H1 (cell line): Measurements from ENCODE around the gene GRK6. TPM values are rescaled to one million over a fixed set of nuclear protein-coding genes. Genes with fewer than 3 reads are reported as not detected.
A peak's percentile ranks its signal among the peaks of the same experiment; 100 is the strongest.

Experiments used
- CTCF ChIA-PET: fragments of 300-600 bp; sonication (Branson Sonifier 250); formaldehyde crosslinking; loops from one replicate; lab custom pipeline; 2021; ENCODE audit not compliant: partially characterized antibody; lab: Charles Lee
- POLR2A ChIA-PET: fragments of 300-600 bp; sonication (Branson Sonifier 250); formaldehyde crosslinking; loops from one replicate; lab custom pipeline; 2021; ENCODE audit warnings: inconsistent platforms; ENCODE audit not compliant: partially characterized antibody; lab: Charles Lee
- DNase-seq, 2 experiments: peaks; one replicate each; pipeline versions ENCODE4 v3.0.0 to v3.0.0-alpha.2; 2010 to 2022; ENCODE audit warnings: low spot score in 2 of 2, low read depth in 1 of 2, mixed read lengths in 1 of 2
- FAIRE-seq: peaks from 2 replicates; lab custom pipeline; 2011; peaks lifted over from hg19 to GRCh38; lab: Jason Lieb, UNC
- H2AFZ ChIP-seq: 2 replicates; pipeline ENCODE4 v1.8.1; 2012; ENCODE audit warnings: low read length, inconsistent platforms
- H2AK5ac ChIP-seq: 2 replicates; pipeline ENCODE4 v1.6.1; 2013; ENCODE audit warnings: low read depth, low read length
- H2BK120ac ChIP-seq: replicated peaks from 2 replicates; pipeline ENCODE3; 2013; ENCODE audit warnings: low read depth, low read length, inconsistent platforms
- H2BK12ac ChIP-seq: 2 replicates; pipeline ENCODE4 v1.6.1; 2013; ENCODE audit warnings: low read depth, low read length
- H2BK15ac ChIP-seq: 2 replicates; pipeline ENCODE4 v1.6.1; 2013; ENCODE audit warnings: low read length
- H2BK20ac ChIP-seq: 2 replicates; pipeline ENCODE4 v1.6.1; 2013; ENCODE audit warnings: low read length
- H2BK5ac ChIP-seq: 2 replicates; pipeline ENCODE4 v1.6.1; 2013; ENCODE audit warnings: low read depth, low read length
- H3K14ac ChIP-seq: 2 replicates; pipeline ENCODE4 v1.6.1; 2013; ENCODE audit warnings: inconsistent platforms; ENCODE audit not compliant: insufficient read length
- H3K18ac ChIP-seq: 2 replicates; pipeline ENCODE4 v1.6.1; 2013; ENCODE audit warnings: low read length; ENCODE audit errors: extremely low read depth
- H3K23ac ChIP-seq: 2 replicates; pipeline ENCODE4 v1.6.1; 2013; ENCODE audit warnings: inconsistent platforms; ENCODE audit not compliant: insufficient read length
- H3K23me2 ChIP-seq: 2 replicates; pipeline ENCODE4 v1.6.1; 2013; ENCODE audit warnings: low read depth, low read length
- H3K27ac ChIP-seq: 2 replicates; pipeline ENCODE4 v1.6.1; 2011; ENCODE audit warnings: low read depth, low read length, inconsistent platforms
- H3K27me3 ChIP-seq, 4 experiments: replicated peaks in 1 of 4; 1 replicate in 1 of 4; 2 replicates in 3 of 4; pipeline versions ENCODE4 v1.6.1 to v1.8.1; 2011 to 2013; ENCODE audit warnings: low read length in 3 of 4, mild to moderate bottlenecking in 3 of 4, inconsistent platforms in 2 of 4, mixed read lengths in 2 of 4, moderate library complexity in 1 of 4; ENCODE audit not compliant: control insufficient read depth in 3 of 4, insufficient read depth in 3 of 4; ENCODE audit errors: extremely low read depth in 1 of 4
- H3K36me3 ChIP-seq, 4 experiments: 2 replicates each; pipeline versions ENCODE4 v1.6.1 to v1.8.1; 2011 to 2013; ENCODE audit warnings: mild to moderate bottlenecking in 4 of 4, low read length in 3 of 4, moderate library complexity in 2 of 4, control low read depth in 1 of 4, inconsistent platforms in 1 of 4; ENCODE audit not compliant: insufficient read depth in 4 of 4, control insufficient read depth in 2 of 4
- H3K4ac ChIP-seq: replicated peaks from 2 replicates; pipeline ENCODE3; 2013; ENCODE audit warnings: low read length, low read depth, mixed read lengths, inconsistent platforms; ENCODE audit not compliant: insufficient read length
- H3K4me1 ChIP-seq, 4 experiments: replicated peaks in 1 of 4; 1 replicate in 1 of 4; 2 replicates in 3 of 4; pipeline versions ENCODE4 v1.6.1 to v1.8.1; 2011 to 2013; ENCODE audit warnings: low read length in 3 of 4, inconsistent platforms in 2 of 4, mixed read lengths in 1 of 4; ENCODE audit not compliant: insufficient read depth in 4 of 4, control insufficient read depth in 3 of 4
- H3K4me2 ChIP-seq, 2 experiments: 2 replicates each; pipeline versions ENCODE4 v1.6.1 to v1.8.1; 2011 to 2013; ENCODE audit warnings: low read depth in 2 of 2, low read length in 2 of 2, control low read depth in 1 of 2, inconsistent platforms in 1 of 2, mild to moderate bottlenecking in 1 of 2; ENCODE audit not compliant: insufficient read depth in 1 of 2
- H3K4me3 ChIP-seq, 4 experiments: fragments of 200-600, 300-600 bp in 1 of 4; sonication (generic), shearing (Covaris generic), sonication (Bioruptor Twin) in 1 of 4; 2 replicates each; pipeline versions ENCODE4 v1.5.1 to v1.8.1; 2011 to 2016; ENCODE audit warnings: low read length in 4 of 4, low read depth in 3 of 4, control low read depth in 2 of 4, inconsistent platforms in 2 of 4, mild to moderate bottlenecking in 2 of 4, mixed read lengths in 1 of 4, moderate library complexity in 1 of 4; ENCODE audit not compliant: insufficient read depth in 2 of 4; ENCODE audit errors: extremely low read depth in 1 of 4
- H3K56ac ChIP-seq: replicated peaks from 2 replicates; pipeline ENCODE3; 2013; ENCODE audit warnings: low read depth, mild to moderate bottlenecking, mixed read lengths, low read length, inconsistent platforms; ENCODE audit not compliant: insufficient read length
- H3K79me1 ChIP-seq: 2 replicates; pipeline ENCODE4 v1.6.1; 2013; ENCODE audit warnings: low read depth, low read length, control low read depth
- H3K79me2 ChIP-seq, 2 experiments: 2 replicates each; pipeline versions ENCODE4 v1.6.1 to v1.8.1; 2012 to 2013; ENCODE audit warnings: low read length in 2 of 2, mild to moderate bottlenecking in 2 of 2, inconsistent platforms in 1 of 2; ENCODE audit not compliant: insufficient read depth in 2 of 2, control insufficient read depth in 1 of 2
- H3K9ac ChIP-seq, 4 experiments: replicated peaks in 1 of 4; 1 replicate in 1 of 4; 2 replicates in 3 of 4; pipeline versions ENCODE4 v1.6.1 to v1.8.1; 2011 to 2013; ENCODE audit warnings: low read depth in 3 of 4, low read length in 3 of 4, control low read depth in 2 of 4, mild to moderate bottlenecking in 2 of 4, moderate library complexity in 2 of 4, inconsistent platforms in 1 of 4; ENCODE audit errors: extremely low read depth in 1 of 4
- H3K9me3 ChIP-seq, 2 experiments: 2 replicates each; pipeline versions ENCODE4 v1.6.1 to v1.8.1; 2012 to 2013; ENCODE audit warnings: mild to moderate bottlenecking in 2 of 2, moderate library complexity in 2 of 2, control low read depth in 1 of 2, inconsistent platforms in 1 of 2, low read depth in 1 of 2, low read length in 1 of 2, mixed read lengths in 1 of 2; ENCODE audit not compliant: insufficient read depth in 2 of 2
- H4K20me1 ChIP-seq, 2 experiments: replicated peaks in 1 of 2; 2 replicates each; pipeline versions ENCODE3 to v1.8.1; 2011 to 2013; ENCODE audit warnings: inconsistent platforms in 2 of 2, low read length in 2 of 2, mild to moderate bottlenecking in 1 of 2; ENCODE audit not compliant: insufficient read depth in 2 of 2, control insufficient read depth in 1 of 2
- H4K5ac ChIP-seq: 2 replicates; pipeline ENCODE4 v1.6.1; 2013; ENCODE audit warnings: low read length, low read depth, mixed read lengths, inconsistent platforms; ENCODE audit not compliant: insufficient read length
- H4K8ac ChIP-seq: 2 replicates; pipeline ENCODE4 v1.8.0; 2013; ENCODE audit warnings: mild to moderate bottlenecking, moderate library complexity, low read length, inconsistent platforms; ENCODE audit not compliant: insufficient read depth; ENCODE audit errors: extremely low read depth
- H4K91ac ChIP-seq: replicated peaks from 2 replicates; pipeline ENCODE3; 2013; ENCODE audit warnings: low read length, mixed read lengths, inconsistent platforms; ENCODE audit not compliant: insufficient read length
- ATF2 ChIP-seq: IDR thresholded peaks from 2 replicates; pipeline ENCODE4 v1.6.1; 2012; ENCODE audit warnings: low read length, inconsistent platforms
- BACH1 ChIP-seq: IDR thresholded peaks from 2 replicates; pipeline ENCODE4 v1.6.1; 2012; ENCODE audit warnings: low read length, improper control_type of control experiment
- CHD1 ChIP-seq: IDR thresholded peaks from 2 replicates; pipeline ENCODE4 v1.6.1; 2012; ENCODE audit warnings: low read depth, low read length, improper control_type of control experiment
- JUN ChIP-seq: IDR thresholded peaks from 2 replicates; pipeline ENCODE4 v1.6.1; 2011; ENCODE audit warnings: low read depth, mild to moderate bottlenecking, improper control_type of control experiment, low read length
- SP2 ChIP-seq: IDR thresholded peaks from 2 replicates; pipeline ENCODE4 v1.6.1; 2012; ENCODE audit warnings: mild to moderate bottlenecking, low read length, inconsistent platforms
- YY1 ChIP-seq: IDR thresholded peaks from 2 replicates; pipeline ENCODE4 v1.6.1; 2011; ENCODE audit warnings: low read depth, mild to moderate bottlenecking, low read length
- WGBS, 2 experiments: shearing (Covaris generic) in 1 of 2; methylation state at CpG; one replicate each; pipeline versions ENCODE4 v1.1.6 to v1.1.7; 2013 to 2015; ENCODE audit warnings: low lambda C conversion rate in 2 of 2, mixed read lengths in 2 of 2, inconsistent platforms in 1 of 2, low coverage in 1 of 2, missing lambda C conversion rate in 1 of 2; ENCODE audit not compliant: insufficient replicate concordance in 2 of 2, insufficient coverage in 1 of 2, insufficient read length in 1 of 2; ENCODE audit errors: extremely low coverage in 1 of 2, missing lambda C conversion rate in 1 of 2; 5-methylcytosine and 5-hydroxymethylcytosine counted together
- polyA plus RNA-seq, 7 experiments: library from polyadenylated mRNA; depleted of rRNA in 3 of 7; stranded (reverse) in 5 of 7; unstranded in 2 of 7; fragments of >200 nt in 5 of 7; fragments of 200-250 nt in 2 of 7; gene quantifications; 1 replicate in 5 of 7; 2 replicates in 1 of 7; 4 replicates in 1 of 7; pipeline versions ENCODE4 v1.2.1 to v1.2.3, GENCODE V29; 2011 to 2013; ENCODE audit warnings: missing spikeins in 2 of 7, mixed read lengths in 2 of 7
- total RNA-seq: library from RNA; stranded (reverse); fragmentation: NEBNext Ultra II Directional; extraction: Animal tissue kit (Norgen Biotek cat#: 25700); gene quantifications from 2 replicates; pipeline ENCODE4 v1.2.1, GENCODE V29; 2021

GRK6 gene
- total and polyA plus RNA-seq, 2 of the 8 experiments (the other 6 are each of a cell fraction or from before 2014, with no cell fraction given) = 31.8 to 57.8 TPM

- peak overlapping the region in 1 of 4 experiments; percentile 20; a peak in 1 of 7 replicates for H3K9ac ChIP-seq
- H3K14ac ChIP-seq = no peak overlapping the region
- no peak overlapping the region for H2AFZ ChIP-seq
- no peaks in the 10 kb centered on the region for H3K36me3 ChIP-seq
- H3K56ac ChIP-seq = no peak overlapping the region
- CTCF ChIA-PET = interaction anchor here (0.7 to 18.7 kb wide), 14 partner anchors 9 to 98 kb away, joined by 3 to 430 read pairs (median 6); partner anchors contain the start of gene PRR7
- H3K79me1 ChIP-seq = no peaks in the 10 kb centered on the region
- H2BK15ac ChIP-seq = peak overlapping the region; percentile 12; the same call in 1 of the 2 replicates
- peaks cover 0 to 12% (median 2%) of the 10 kb centered on the region in 4 experiments; a peak in 4 of 7 replicates for H3K4me1 ChIP-seq
- H2BK20ac ChIP-seq = no peak overlapping the region
- FAIRE-seq (no peak), DNase-seq (peak in 1 of 2 experiments; percentile 64)
- H4K8ac ChIP-seq = peak overlapping the region; percentile 71; the same call in 1 of the 2 replicates
- H3K27me3 ChIP-seq = peaks cover 0 to 2% (median under 1%) of the 10 kb centered on the region in 4 experiments; a peak in 3 of 7 replicates
- H3K27ac ChIP-seq = no peak overlapping the region
- POLR2A ChIA-PET = interaction anchor here (0.9 to 6.0 kb wide), 13 partner anchors 8 to 81 kb away, joined by 3 to 49 read pairs (median 4); partner anchors contain the start of genes GRK6, LMAN2 and PRR7
- H4K91ac ChIP-seq = no peak overlapping the region
- no peaks in the 10 kb centered on the region for H3K79me2 ChIP-seq
- no peaks in the 10 kb centered on the region for H3K23me2 ChIP-seq
- no peak overlapping the region for H2BK5ac ChIP-seq
- no peak overlapping the region for H2BK120ac ChIP-seq
- H3K4ac ChIP-seq = peak overlapping the region; percentile 6
- no peaks in the 10 kb centered on the region for H3K9me3 ChIP-seq
- no peak overlapping the region for H3K4me3 ChIP-seq
- H4K20me1 ChIP-seq = no peaks in the 10 kb centered on the region
- H3K4me2 ChIP-seq = no peak overlapping the region
- 68% methylated on average over 11 of the region's 11 CpGs; no CpG with 5 or more reads in 1 of the 2 experiments for WGBS, 2 experiments
- H3K23ac ChIP-seq = no peak overlapping the region
- no peak overlapping the region for H2AK5ac ChIP-seq
- peak overlapping the region; percentile 32; the same call in 1 of the 2 replicates for H3K18ac ChIP-seq
- no peak overlapping the region; the same call in 1 of the 2 replicates for H2BK12ac ChIP-seq
- no peak overlapping the region for H4K5ac ChIP-seq
- TF ChIP-seq ATF2 = no peak
- no peak for TF ChIP-seq JUN
- TF ChIP-seq CHD1 = no peak
- TF ChIP-seq BACH1 = no peak
- no peak for TF ChIP-seq SP2
- TF ChIP-seq YY1 = no peak
Measured at GRCh38 chr5:177382423-177383029, 44.0 kb upstream of the GRK6 start.
